Measurements from ENCODE around the gene COX18. TPM values are rescaled to one million over a fixed set of nuclear protein-coding genes. Genes with fewer than 3 reads are reported as not detected.

The COX18 gene
- polyA plus RNA-seq, 1 donor from 2014 or later, result 30.2 TPM

DNA sequence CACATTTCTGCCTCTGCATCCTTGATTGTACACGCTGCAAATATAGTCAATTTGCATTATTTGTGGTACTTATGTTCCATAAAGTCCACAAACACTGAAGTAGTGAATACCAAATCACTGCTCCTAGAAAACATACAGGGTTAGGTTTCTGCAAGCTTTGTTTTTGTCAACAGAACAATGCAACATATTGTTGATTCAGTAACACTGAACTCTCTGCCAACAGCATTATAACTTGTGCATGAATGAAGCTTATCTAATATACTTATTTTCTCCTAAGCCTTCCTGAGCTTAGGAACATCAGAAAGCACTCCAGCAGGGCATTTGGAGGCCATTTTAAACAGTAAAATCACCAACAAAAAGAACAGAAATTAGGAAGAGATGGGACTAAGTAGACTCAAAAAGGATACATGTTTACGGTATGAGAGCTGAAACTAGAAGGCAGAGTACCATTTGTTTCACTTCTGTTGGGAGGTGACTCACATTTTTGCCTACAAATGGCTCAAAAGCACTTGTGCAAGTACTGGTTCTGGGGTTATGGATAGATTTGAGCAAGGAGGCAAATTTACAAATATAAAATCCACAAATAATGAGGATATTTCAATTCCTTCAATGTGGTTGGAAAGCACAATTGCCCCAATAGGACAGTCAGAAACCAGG lies 14.1 kb downstream of the COX18 start:
- Histone ChIP-seq H3K9me2 (ENCODE audit: insufficient read depth, low read length) (no peaks in the 10 kb centered on the region), H3K9ac (ENCODE audit: low read length) (no peak overlapping the region), H3F3A (ENCODE audit: insufficient read depth, low read length, poor library complexity, severe bottlenecking) (no peaks in the 10 kb centered on the region), H2AFZ (ENCODE audit: low read depth, low read length) (no peak overlapping the region), H3K36me3 (ENCODE audit: insufficient read depth, low read length) (peaks cover 13% of the 10 kb centered on the region), H3K4me3 (ENCODE audit: low read length) (no peak overlapping the region), H4K20me1 (ENCODE audit: insufficient read depth) (no peaks in the 10 kb centered on the region), H3K27ac (ENCODE audit: low read length) (no peak overlapping the region), H3K9me3 (ENCODE audit: low read length) (no peaks in the 10 kb centered on the region), H3K27me3 (ENCODE audit: insufficient read depth, low read depth, low read length) (no peaks in the 10 kb centered on the region), H3K4me2 (ENCODE audit: low read length) (no peak overlapping the region), H3K79me2 (replicated peaks; ENCODE audit: insufficient read depth, low read length) (no peaks in the 10 kb centered on the region)
- TF ChIP-seq TAF1 (IDR thresholded peaks at IDR 0.05; ENCODE audit: low read depth), result no peak
- TF ChIP-seq MXI1 (conservative IDR thresholded peaks at IDR 0.05; ENCODE audit: poor library complexity, severe bottlenecking), result no peak
- no peak for TF ChIP-seq EZH2 (IDR thresholded peaks at IDR 0.05; ENCODE audit: borderline replicate concordance, insufficient read depth, low read length, poor library complexity, severe bottlenecking)
- TF ChIP-seq POLR2AphosphoS5 (IDR thresholded peaks at IDR 0.05), result no peak
- TF ChIP-seq SMC3 (conservative IDR thresholded peaks at IDR 0.05; ENCODE audit: poor library complexity), result no peak
- TF ChIP-seq, protein P1, sequence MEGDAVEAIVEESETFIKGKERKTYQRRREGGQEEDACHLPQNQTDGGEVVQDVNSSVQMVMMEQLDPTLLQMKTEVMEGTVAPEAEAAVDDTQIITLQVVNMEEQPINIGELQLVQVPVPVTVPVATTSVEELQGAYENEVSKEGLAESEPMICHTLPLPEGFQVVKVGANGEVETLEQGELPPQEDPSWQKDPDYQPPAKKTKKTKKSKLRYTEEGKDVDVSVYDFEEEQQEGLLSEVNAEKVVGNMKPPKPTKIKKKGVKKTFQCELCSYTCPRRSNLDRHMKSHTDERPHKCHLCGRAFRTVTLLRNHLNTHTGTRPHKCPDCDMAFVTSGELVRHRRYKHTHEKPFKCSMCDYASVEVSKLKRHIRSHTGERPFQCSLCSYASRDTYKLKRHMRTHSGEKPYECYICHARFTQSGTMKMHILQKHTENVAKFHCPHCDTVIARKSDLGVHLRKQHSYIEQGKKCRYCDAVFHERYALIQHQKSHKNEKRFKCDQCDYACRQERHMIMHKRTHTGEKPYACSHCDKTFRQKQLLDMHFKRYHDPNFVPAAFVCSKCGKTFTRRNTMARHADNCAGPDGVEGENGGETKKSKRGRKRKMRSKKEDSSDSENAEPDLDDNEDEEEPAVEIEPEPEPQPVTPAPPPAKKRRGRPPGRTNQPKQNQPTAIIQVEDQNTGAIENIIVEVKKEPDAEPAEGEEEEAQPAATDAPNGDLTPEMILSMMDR (IDR thresholded peaks at IDR 0.05; ENCODE audit: poor library complexity, severe bottlenecking), result no peak
- TF ChIP-seq, protein P2, sequence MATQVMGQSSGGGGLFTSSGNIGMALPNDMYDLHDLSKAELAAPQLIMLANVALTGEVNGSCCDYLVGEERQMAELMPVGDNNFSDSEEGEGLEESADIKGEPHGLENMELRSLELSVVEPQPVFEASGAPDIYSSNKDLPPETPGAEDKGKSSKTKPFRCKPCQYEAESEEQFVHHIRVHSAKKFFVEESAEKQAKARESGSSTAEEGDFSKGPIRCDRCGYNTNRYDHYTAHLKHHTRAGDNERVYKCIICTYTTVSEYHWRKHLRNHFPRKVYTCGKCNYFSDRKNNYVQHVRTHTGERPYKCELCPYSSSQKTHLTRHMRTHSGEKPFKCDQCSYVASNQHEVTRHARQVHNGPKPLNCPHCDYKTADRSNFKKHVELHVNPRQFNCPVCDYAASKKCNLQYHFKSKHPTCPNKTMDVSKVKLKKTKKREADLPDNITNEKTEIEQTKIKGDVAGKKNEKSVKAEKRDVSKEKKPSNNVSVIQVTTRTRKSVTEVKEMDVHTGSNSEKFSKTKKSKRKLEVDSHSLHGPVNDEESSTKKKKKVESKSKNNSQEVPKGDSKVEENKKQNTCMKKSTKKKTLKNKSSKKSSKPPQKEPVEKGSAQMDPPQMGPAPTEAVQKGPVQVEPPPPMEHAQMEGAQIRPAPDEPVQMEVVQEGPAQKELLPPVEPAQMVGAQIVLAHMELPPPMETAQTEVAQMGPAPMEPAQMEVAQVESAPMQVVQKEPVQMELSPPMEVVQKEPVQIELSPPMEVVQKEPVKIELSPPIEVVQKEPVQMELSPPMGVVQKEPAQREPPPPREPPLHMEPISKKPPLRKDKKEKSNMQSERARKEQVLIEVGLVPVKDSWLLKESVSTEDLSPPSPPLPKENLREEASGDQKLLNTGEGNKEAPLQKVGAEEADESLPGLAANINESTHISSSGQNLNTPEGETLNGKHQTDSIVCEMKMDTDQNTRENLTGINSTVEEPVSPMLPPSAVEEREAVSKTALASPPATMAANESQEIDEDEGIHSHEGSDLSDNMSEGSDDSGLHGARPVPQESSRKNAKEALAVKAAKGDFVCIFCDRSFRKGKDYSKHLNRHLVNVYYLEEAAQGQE (IDR thresholded peaks at IDR 0.05; ENCODE audit: borderline replicate concordance), result no peak
- TF ChIP-seq EP300 (conservative IDR thresholded peaks at IDR 0.05; ENCODE audit: poor library complexity, severe bottlenecking), result no peak
- no peak for TF ChIP-seq RAD21 (conservative IDR thresholded peaks at IDR 0.05)

DNA sequence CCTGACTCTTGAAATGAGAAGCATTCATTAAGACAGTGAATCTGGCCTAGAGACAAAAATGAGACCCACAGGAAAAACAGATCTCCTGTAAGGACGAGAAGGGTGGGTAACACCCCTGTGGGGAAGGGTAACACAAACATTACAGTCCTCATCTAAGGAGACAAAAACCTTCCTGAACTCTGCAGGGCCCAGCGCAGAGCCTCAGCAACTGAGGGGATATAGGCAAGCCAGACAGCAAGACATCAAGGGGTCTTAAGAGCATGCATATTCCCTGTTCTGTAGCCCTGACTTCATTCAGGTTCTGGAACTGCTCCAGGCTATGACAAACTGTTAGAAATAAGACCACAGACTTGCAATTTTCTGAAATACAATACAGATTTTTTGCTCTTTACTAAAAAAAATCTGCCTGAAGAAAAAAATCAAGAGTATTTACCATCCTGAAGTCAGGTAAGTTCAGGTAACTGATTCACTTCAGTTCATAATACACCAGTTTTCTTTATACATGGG lies 15.5 kb downstream of the COX18 start:
- Histone ChIP-seq H3K9ac (ENCODE audit: low read length) (no peak overlapping the region), H3K27me3 (ENCODE audit: insufficient read depth, low read depth, low read length) (no peaks in the 10 kb centered on the region), H3K4me3 (ENCODE audit: low read length) (no peak overlapping the region), H3K27ac (ENCODE audit: low read length) (no peak overlapping the region), H3K36me3 (ENCODE audit: insufficient read depth, low read length) (peaks cover 13% of the 10 kb centered on the region), H3K9me2 (ENCODE audit: insufficient read depth, low read length) (no peaks in the 10 kb centered on the region), H3K9me3 (ENCODE audit: low read length) (no peaks in the 10 kb centered on the region), H3K79me2 (replicated peaks; ENCODE audit: insufficient read depth, low read length) (no peaks in the 10 kb centered on the region), H3K4me2 (ENCODE audit: low read length) (no peak overlapping the region), H3F3A (ENCODE audit: insufficient read depth, low read length, poor library complexity, severe bottlenecking) (no peaks in the 10 kb centered on the region), H4K20me1 (ENCODE audit: insufficient read depth) (no peaks in the 10 kb centered on the region), H2AFZ (ENCODE audit: low read depth, low read length) (no peak overlapping the region)
- TF ChIP-seq, protein P2 (IDR thresholded peaks at IDR 0.05; ENCODE audit: borderline replicate concordance), result no peak
- TF ChIP-seq MXI1 (conservative IDR thresholded peaks at IDR 0.05; ENCODE audit: poor library complexity, severe bottlenecking) (no peak), RAD21 (conservative IDR thresholded peaks at IDR 0.05) (no peak), EZH2 (IDR thresholded peaks at IDR 0.05; ENCODE audit: borderline replicate concordance, insufficient read depth, low read length, poor library complexity, severe bottlenecking) (no peak), EP300 (conservative IDR thresholded peaks at IDR 0.05; ENCODE audit: poor library complexity, severe bottlenecking) (no peak), POLR2AphosphoS5 (IDR thresholded peaks at IDR 0.05) (no peak), TAF1 (IDR thresholded peaks at IDR 0.05; ENCODE audit: low read depth) (no peak), SMC3 (conservative IDR thresholded peaks at IDR 0.05; ENCODE audit: poor library complexity) (no peak)
- TF ChIP-seq, protein P1 (IDR thresholded peaks at IDR 0.05; ENCODE audit: poor library complexity, severe bottlenecking), result no peak

Data from neural cell (in vitro differentiated cells).